HCT116 (cell line): ENCODE results near the gene ASAP2.

ENCODE experiments used
- EZH2 ChIP-seq: fragments of 200-600 bp; sonication (generic); IDR thresholded peaks from 2 replicates; pipeline ENCODE4 v1.6.1; 2017; ENCODE audit warnings: antibody characterized with exemption, mixed run types
- JUND ChIP-seq: IDR thresholded peaks from 2 replicates; pipeline ENCODE4 v1.6.1; 2012
- MAX ChIP-seq: IDR thresholded peaks from 2 replicates; pipeline ENCODE4 v1.6.1; 2012
- SIN3A ChIP-seq: IDR thresholded peaks from 2 replicates; pipeline ENCODE4 v1.6.1; 2012; ENCODE audit warnings: low read depth
- SP1 ChIP-seq: IDR thresholded peaks from 2 replicates; pipeline ENCODE4 v1.6.1; 2012; ENCODE audit warnings: low read depth
- YY1 ChIP-seq: IDR thresholded peaks from 2 replicates; pipeline ENCODE4 v1.6.1; 2011; ENCODE audit warnings: low read length, low read depth, moderate library complexity, mild to moderate bottlenecking; ENCODE audit not compliant: insufficient replicate concordance; ENCODE audit errors: extremely low read depth
- TF ChIP-seq, protein P1 (sequence below), 3 experiments: fragments of 200-600 bp in 1 of 3; sonication (generic) in 1 of 3; IDR thresholded peaks in 2 of 3; conservative IDR thresholded peaks in 1 of 3; 2 replicates each; pipeline ENCODE4 v1.5.1; 2012 to 2017; ENCODE audit warnings: low read depth in 2 of 3, low read length in 2 of 3, antibody characterized with exemption in 1 of 3, borderline replicate concordance in 1 of 3, control low read depth in 1 of 3, mild to moderate bottlenecking in 1 of 3, mixed read lengths in 1 of 3, mixed run types in 1 of 3, moderate library complexity in 1 of 3; ENCODE audit not compliant: insufficient read depth in 1 of 3

DNA sequence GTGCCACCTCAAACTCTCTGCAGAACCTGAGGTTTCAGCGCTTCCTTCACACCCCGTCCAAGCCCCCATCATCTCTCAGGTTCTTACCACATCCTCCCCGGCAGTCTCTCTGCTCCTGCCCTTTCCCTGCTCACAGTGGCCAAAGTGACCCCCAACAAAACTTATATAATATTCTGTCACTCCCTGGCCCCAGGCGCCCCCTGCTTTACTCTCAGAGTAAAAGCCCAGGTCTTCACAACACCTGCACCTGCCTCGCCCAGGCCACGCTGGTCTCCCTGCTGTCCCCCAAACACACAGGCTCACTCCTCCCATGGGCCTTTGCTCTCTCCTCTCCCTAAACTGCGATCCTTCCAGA, 210.3 kb downstream of the ASAP2 start:
- TF ChIP-seq, protein P1, sequence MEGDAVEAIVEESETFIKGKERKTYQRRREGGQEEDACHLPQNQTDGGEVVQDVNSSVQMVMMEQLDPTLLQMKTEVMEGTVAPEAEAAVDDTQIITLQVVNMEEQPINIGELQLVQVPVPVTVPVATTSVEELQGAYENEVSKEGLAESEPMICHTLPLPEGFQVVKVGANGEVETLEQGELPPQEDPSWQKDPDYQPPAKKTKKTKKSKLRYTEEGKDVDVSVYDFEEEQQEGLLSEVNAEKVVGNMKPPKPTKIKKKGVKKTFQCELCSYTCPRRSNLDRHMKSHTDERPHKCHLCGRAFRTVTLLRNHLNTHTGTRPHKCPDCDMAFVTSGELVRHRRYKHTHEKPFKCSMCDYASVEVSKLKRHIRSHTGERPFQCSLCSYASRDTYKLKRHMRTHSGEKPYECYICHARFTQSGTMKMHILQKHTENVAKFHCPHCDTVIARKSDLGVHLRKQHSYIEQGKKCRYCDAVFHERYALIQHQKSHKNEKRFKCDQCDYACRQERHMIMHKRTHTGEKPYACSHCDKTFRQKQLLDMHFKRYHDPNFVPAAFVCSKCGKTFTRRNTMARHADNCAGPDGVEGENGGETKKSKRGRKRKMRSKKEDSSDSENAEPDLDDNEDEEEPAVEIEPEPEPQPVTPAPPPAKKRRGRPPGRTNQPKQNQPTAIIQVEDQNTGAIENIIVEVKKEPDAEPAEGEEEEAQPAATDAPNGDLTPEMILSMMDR (IDR thresholded peaks at IDR 0.05 in 2 of 3, conservative IDR thresholded peaks at IDR 0.05 in 1 of 3; ENCODE audit: borderline replicate concordance in 1 of 3, insufficient read depth in 1 of 3, low read depth in 2 of 3, low read length in 2 of 3) = no peak
- TF ChIP-seq SP1 = no peak
- TF ChIP-seq EZH2 = no peak
- TF ChIP-seq SIN3A = no peak
- TF ChIP-seq MAX = no peak
- no peak for TF ChIP-seq YY1
- TF ChIP-seq JUND = no peak
